Measurements from ENCODE around the gene UGT1A1. TPM values are rescaled to one million over a fixed set of nuclear protein-coding genes. Genes with fewer than 3 reads are reported as not detected.

UGT1A1 gene
- total and polyA plus RNA-seq, 10 of the 15 experiments (the other 5 are each of a cell fraction or from before 2014, with no cell fraction given), result not detected

- no TSS peak for BruUV-seq (replicated peaks)
- Histone ChIP-seq H3K36me3 (ENCODE audit: control insufficient read depth in 2 of 2, insufficient read depth in 2 of 2, low read length in 1 of 2) (no peaks in the 10 kb centered on the region), H2AFZ (ENCODE audit: control insufficient read depth, low read depth, low read length) (no peak overlapping the region), H3K4me3 (no peak overlapping the region), H3K9ac (ENCODE audit: control insufficient read depth, insufficient read depth, low read length) (no peak overlapping the region), H3K27me3 (replicated peaks in 1 of 2; ENCODE audit: control insufficient read depth in 2 of 2, insufficient read depth in 2 of 2, low read length in 1 of 2) (no peaks in the 10 kb centered on the region; a peak in 1 of 4 replicates), H3K4me2 (ENCODE audit: control insufficient read depth, insufficient read depth) (no peak overlapping the region), H3K27ac (ENCODE audit: control insufficient read depth, insufficient read depth) (no peak overlapping the region), H3K79me2 (ENCODE audit: control insufficient read depth, insufficient read depth, low read length) (no peaks in the 10 kb centered on the region), H3K9me3 (replicated peaks; ENCODE audit: control insufficient read depth, insufficient read depth, low read length) (no peaks in the 10 kb centered on the region), H4K20me1 (ENCODE audit: control insufficient read depth, insufficient read depth) (no peaks in the 10 kb centered on the region), H3K4me1 (ENCODE audit: control insufficient read depth, insufficient read depth, low read length) (no peaks in the 10 kb centered on the region)
- TF ChIP-seq BMI1 (IDR thresholded peaks at IDR 0.05; ENCODE audit: borderline replicate concordance) (no peak), GABPA (IDR thresholded peaks at IDR 0.05; ENCODE audit: low read depth) (no peak), ATF7 (IDR thresholded peaks at IDR 0.05; ENCODE audit: low read depth) (no peak), ZNF217 (IDR thresholded peaks at IDR 0.05) (no peak), CBFB (IDR thresholded peaks at IDR 0.05; ENCODE audit: low read depth) (no peak), SIX5 (IDR thresholded peaks at IDR 0.05; ENCODE audit: low read depth, low read length, severe bottlenecking) (no peak), TCF7 (IDR thresholded peaks at IDR 0.05; ENCODE audit: borderline replicate concordance) (no peak), ASH2L (IDR thresholded peaks at IDR 0.05; ENCODE audit: borderline replicate concordance, low read depth) (no peak), BCL3 (IDR thresholded peaks at IDR 0.05; ENCODE audit: borderline replicate concordance, insufficient read depth, low read depth, low read length, poor library complexity, severe bottlenecking) (no peak), BACH1 (IDR thresholded peaks at IDR 0.05; ENCODE audit: borderline replicate concordance) (no peak), LARP7 (IDR thresholded peaks at IDR 0.05) (no peak), MYB (IDR thresholded peaks at IDR 0.05; ENCODE audit: borderline replicate concordance, low read depth, low read length) (no peak), NR2C1 (IDR thresholded peaks at IDR 0.05) (no peak), FOXK2 (IDR thresholded peaks at IDR 0.05) (no peak), ETV6 (conservative IDR thresholded peaks at IDR 0.05 in 1 of 2, IDR thresholded peaks at IDR 0.05 in 1 of 2; ENCODE audit: borderline replicate concordance in 1 of 2, low read depth in 1 of 2) (no peak), SUPT20H (IDR thresholded peaks at IDR 0.05; ENCODE audit: borderline replicate concordance, control insufficient read depth, low read depth, low read length) (no peak), EP300 (IDR thresholded peaks at IDR 0.05; ENCODE audit: borderline replicate concordance in 1 of 2, control insufficient read depth in 1 of 2, low read depth in 2 of 2, low read length in 2 of 2) (no peak)
- TF ChIP-seq, protein P1, sequence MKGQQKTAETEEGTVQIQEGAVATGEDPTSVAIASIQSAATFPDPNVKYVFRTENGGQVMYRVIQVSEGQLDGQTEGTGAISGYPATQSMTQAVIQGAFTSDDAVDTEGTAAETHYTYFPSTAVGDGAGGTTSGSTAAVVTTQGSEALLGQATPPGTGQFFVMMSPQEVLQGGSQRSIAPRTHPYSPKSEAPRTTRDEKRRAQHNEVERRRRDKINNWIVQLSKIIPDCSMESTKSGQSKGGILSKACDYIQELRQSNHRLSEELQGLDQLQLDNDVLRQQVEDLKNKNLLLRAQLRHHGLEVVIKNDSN (IDR thresholded peaks at IDR 0.05; ENCODE audit: borderline replicate concordance, extremely low read length, insufficient read depth, low read depth, low read length), result no peak
- TF ChIP-seq, protein P2, sequence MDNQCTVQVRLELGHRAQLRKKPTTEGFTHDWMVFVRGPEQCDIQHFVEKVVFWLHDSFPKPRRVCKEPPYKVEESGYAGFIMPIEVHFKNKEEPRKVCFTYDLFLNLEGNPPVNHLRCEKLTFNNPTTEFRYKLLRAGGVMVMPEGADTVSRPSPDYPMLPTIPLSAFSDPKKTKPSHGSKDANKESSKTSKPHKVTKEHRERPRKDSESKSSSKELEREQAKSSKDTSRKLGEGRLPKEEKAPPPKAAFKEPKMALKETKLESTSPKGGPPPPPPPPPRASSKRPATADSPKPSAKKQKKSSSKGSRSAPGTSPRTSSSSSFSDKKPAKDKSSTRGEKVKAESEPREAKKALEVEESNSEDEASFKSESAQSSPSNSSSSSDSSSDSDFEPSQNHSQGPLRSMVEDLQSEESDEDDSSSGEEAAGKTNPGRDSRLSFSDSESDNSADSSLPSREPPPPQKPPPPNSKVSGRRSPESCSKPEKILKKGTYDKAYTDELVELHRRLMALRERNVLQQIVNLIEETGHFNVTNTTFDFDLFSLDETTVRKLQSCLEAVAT (IDR thresholded peaks at IDR 0.05), result no peak
- TF ChIP-seq, protein P3, sequence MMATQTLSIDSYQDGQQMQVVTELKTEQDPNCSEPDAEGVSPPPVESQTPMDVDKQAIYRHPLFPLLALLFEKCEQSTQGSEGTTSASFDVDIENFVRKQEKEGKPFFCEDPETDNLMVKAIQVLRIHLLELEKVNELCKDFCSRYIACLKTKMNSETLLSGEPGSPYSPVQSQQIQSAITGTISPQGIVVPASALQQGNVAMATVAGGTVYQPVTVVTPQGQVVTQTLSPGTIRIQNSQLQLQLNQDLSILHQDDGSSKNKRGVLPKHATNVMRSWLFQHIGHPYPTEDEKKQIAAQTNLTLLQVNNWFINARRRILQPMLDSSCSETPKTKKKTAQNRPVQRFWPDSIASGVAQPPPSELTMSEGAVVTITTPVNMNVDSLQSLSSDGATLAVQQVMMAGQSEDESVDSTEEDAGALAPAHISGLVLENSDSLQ (IDR thresholded peaks at IDR 0.05), result no peak
- SMC1A ChIA-PET (ENCODE audit: uncharacterized antibody, unreplicated experiment), result no interaction called here
- DNase-seq (ENCODE audit: low read depth, low spot score), result no peak
- RAD21 ChIA-PET (ENCODE audit: unreplicated experiment), result no interaction called here
- CTCF ChIA-PET, result no interaction called here
- intact Hi-C loops (cut with micrococcal nuclease; ENCODE audit: unreplicated experiment) (no loop called here), in situ Hi-C loops (cut with MboI) (no loop called here)
- ATAC-seq, result no peak
- POLR2A ChIA-PET, result no interaction called here
- no peak for FAIRE-seq
- 3% methylated on average over 2 of the region's 2 CpGs for WGBS (ENCODE audit: insufficient coverage, insufficient replicate concordance, low lambda C conversion rate, missing lambda C conversion rate)
These were observed 43.3 kb downstream of the UGT1A1 start for GRCh38 chr2:233803292-233803911.

Data from GM12878 (cell line).